HepG2 (cell line): ENCODE measurements around the gene FMO1. TPM values are rescaled to one million over a fixed set of nuclear protein-coding genes. Genes with fewer than 3 reads are reported as not detected.

Experiments used
- ATAC-seq: fragments of 200-7000 bp; cut with Tn5 transposase; 3 replicates; pipeline ENCODE4 v1.9.1; 2020; ENCODE audit warnings: mild to moderate bottlenecking, moderate library complexity
- BruUV-seq: library from RNA; stranded (reverse); fragments of 400-500 nt; replicated peaks from 2 replicates; lab custom pipeline; 2021; lab: Mats Ljungman, UMichigan
- CTCF ChIA-PET: fragments of 300-600 bp; formaldehyde crosslinking; extraction: SDS; loops from one replicate; lab custom pipeline; 2021; ENCODE audit warnings: low total read pairs, inconsistent platforms, low intra/inter-chr PET ratio; lab: Yijun Ruan, JAX
- POLR2A ChIA-PET: fragments of 350-600 bp; sonication (Branson Sonifier 250); formaldehyde crosslinking; loops from one replicate; lab custom pipeline; 2020; ENCODE audit warnings: antibody characterized with exemption, inconsistent platforms; lab: Yijun Ruan, JAX
- DNase-seq: peaks from one replicate; pipeline ENCODE4 v3.0.0-alpha.2; 2015; ENCODE audit warnings: low spot score
- FAIRE-seq: peaks from 3 replicates; lab custom pipeline; 2011; peaks lifted over from hg19 to GRCh38; lab: Jason Lieb, UNC
- H2AFZ ChIP-seq: one replicate; pipeline ENCODE4 v1.6.1; 2011; ENCODE audit warnings: low read length, inconsistent platforms
- H3K27ac ChIP-seq: fragments of 300-600 bp; 3 replicates; pipeline ENCODE4 v1.8.0; 2011; ENCODE audit warnings: mixed run types, mild to moderate bottlenecking, mixed read lengths, low read length, inconsistent platforms; ENCODE audit not compliant: insufficient read depth; ENCODE audit errors: extremely low read length
- H3K27me3 ChIP-seq, 2 experiments: fragments of 200-600 bp in 1 of 2; 2 replicates in 1 of 2; 3 replicates in 1 of 2; pipeline versions ENCODE4 v1.6.0 to v1.8.0; 2011; ENCODE audit warnings: low read length in 2 of 2, mild to moderate bottlenecking in 2 of 2, moderate library complexity in 2 of 2, inconsistent platforms in 1 of 2; ENCODE audit not compliant: insufficient read depth in 2 of 2, control insufficient read depth in 1 of 2
- H3K36me3 ChIP-seq, 2 experiments: fragments of 200-600 bp in 1 of 2; replicated peaks in 1 of 2; 2 replicates in 1 of 2; 3 replicates in 1 of 2; pipeline versions ENCODE4 v1.5.1 to v1.8.0; 2011; ENCODE audit warnings: low read length in 2 of 2, inconsistent platforms in 1 of 2; ENCODE audit not compliant: insufficient read depth in 2 of 2, control insufficient read depth in 1 of 2
- H3K4me1 ChIP-seq: 2 replicates; pipeline ENCODE4 v1.5.1; 2012; ENCODE audit warnings: low read length, inconsistent platforms; ENCODE audit not compliant: insufficient read depth
- H3K4me2 ChIP-seq: 2 replicates; pipeline ENCODE4 v1.6.0; 2011; ENCODE audit warnings: low read depth, low read length, inconsistent platforms
- H3K4me3 ChIP-seq, 3 experiments: fragments of 200-600 bp in 1 of 3; sonication (generic), shearing (Covaris generic) in 1 of 3; replicated peaks in 1 of 3; 2 replicates each; pipeline ENCODE4 v1.5.1; 2011 to 2016; ENCODE audit warnings: low read length in 3 of 3, inconsistent platforms in 2 of 3, low read depth in 2 of 3, mild to moderate bottlenecking in 2 of 3, control low read depth in 1 of 3, mixed read lengths in 1 of 3; ENCODE audit not compliant: insufficient read depth in 1 of 3
- H3K79me2 ChIP-seq: one replicate; pipeline ENCODE4 v1.6.1; 2011; ENCODE audit warnings: low read length, inconsistent platforms; ENCODE audit not compliant: insufficient read depth
- H3K9ac ChIP-seq: 2 replicates; pipeline ENCODE4 v1.6.0; 2011; ENCODE audit warnings: mild to moderate bottlenecking, low read depth, low read length, inconsistent platforms; ENCODE audit not compliant: insufficient read depth
- H3K9me3 ChIP-seq: 2 replicates; pipeline ENCODE4 v1.5.1; 2012; ENCODE audit warnings: mild to moderate bottlenecking, low read length
- H4K20me1 ChIP-seq: 2 replicates; pipeline ENCODE4 v1.6.0; 2011; ENCODE audit warnings: inconsistent platforms, mild to moderate bottlenecking, low read length, moderate library complexity; ENCODE audit not compliant: insufficient read depth
- AGO1 ChIP-seq: fragments of 200-400 bp; formaldehyde crosslinking; IDR thresholded peaks from 2 replicates; pipeline ENCODE4 v1.6.1; 2017; ENCODE audit warnings: mild to moderate bottlenecking, low read depth, low read length, moderate library complexity; ENCODE audit not compliant: poor library complexity, severe bottlenecking
- ARID3A ChIP-seq: IDR thresholded peaks from 2 replicates; pipeline ENCODE4 v1.6.1; 2012; ENCODE audit warnings: low read depth, low read length, improper control_type of control experiment
- ATF4 ChIP-seq, 2 experiments: fragments of 450-650 bp in 1 of 2; sonication (generic) in 1 of 2; formaldehyde crosslinking; IDR thresholded peaks; 2 replicates each; pipeline versions ENCODE4 v1.5.0 to v1.8.0; 2020 to 2022; ENCODE audit warnings: mild to moderate bottlenecking in 1 of 2, missing genetic modification reagents in 1 of 2
- GTF2F1 ChIP-seq: fragments of 150-350 bp; IDR thresholded peaks from 2 replicates; pipeline ENCODE4 v1.6.1; 2014; ENCODE audit warnings: low read length
- ZFYVE20 ChIP-seq: sonication (generic); formaldehyde crosslinking; IDR thresholded peaks from 2 replicates; pipeline ENCODE4 v1.8.0; 2023; ENCODE audit warnings: low read depth, mild to moderate bottlenecking, moderate library complexity, missing genetic modification reagents, borderline replicate concordance
- ZNF503 ChIP-seq: sonication (generic); formaldehyde crosslinking; IDR thresholded peaks from 2 replicates; pipeline ENCODE4 v1.4.0; 2020; ENCODE audit warnings: missing genetic modification reagents
- ZNF629 ChIP-seq: sonication (generic); formaldehyde crosslinking; conservative IDR thresholded peaks from 2 replicates; pipeline ENCODE4 v1.5.0; 2020; ENCODE audit warnings: missing genetic modification reagents
- ZNF691 ChIP-seq: sonication (generic); formaldehyde crosslinking; IDR thresholded peaks from 2 replicates; pipeline ENCODE4 v1.4.0; 2020; ENCODE audit warnings: missing genetic modification reagents, low read depth, mild to moderate bottlenecking, borderline replicate concordance
- WGBS: methylation state at CpG from one replicate; pipeline ENCODE4 v1.1.6; 2017; ENCODE audit warnings: low lambda C conversion rate; 5-methylcytosine and 5-hydroxymethylcytosine counted together
- in situ Hi-C: cut with HindIII; loops from 2 replicates; pipeline ENCODE4 v1.10.0; 2017; ENCODE audit warnings: low pct_unique_long_range_greater_than_20kb; ENCODE audit not compliant: extremely low pct_ligation_motif_present
- intact Hi-C: fragments of 100-400 bp; cut with micrococcal nuclease; formaldehyde crosslinking; loops from one replicate; pipeline ENCODE4 v1.10.0; 2022; ENCODE audit not compliant: unreplicated experiment
- polyA plus RNA-seq, 8 experiments: library from polyadenylated mRNA; depleted of rRNA in 3 of 8; stranded (reverse) in 7 of 8; unstranded in 1 of 8; fragments of >200 nt; fragmentation: Illumina TruSeq in 4 of 8; extraction: Trizol in 4 of 8; gene quantifications; 2 replicates each; pipeline versions ENCODE4 v1.2.1 to v1.2.3, GENCODE V29; 2011 to 2016; ENCODE audit warnings: low read depth in 4 of 8, missing spikeins in 1 of 8, mixed read lengths in 1 of 8; ENCODE audit not compliant: insufficient read depth in 1 of 8
- total RNA-seq, 5 experiments: library from RNA; depleted of rRNA; stranded (reverse); fragments of >200 nt; fragmentation: Illumina TruSeq; extraction: Trizol; gene quantifications; 2 replicates each; pipeline ENCODE4 v1.2.3, GENCODE V29; 2016; ENCODE audit warnings: low read depth in 1 of 5

The FMO1 gene
- total and polyA plus RNA-seq, 2 of the 13 experiments (the other 11 are each of a cell fraction or from before 2014, with no cell fraction given) = not detected

- H3K4me1 ChIP-seq = no peaks in the 10 kb centered on the region
- in situ Hi-C loops = no loop called here
- no peaks in the 10 kb centered on the region for H3K36me3 ChIP-seq
- DNase-seq (no peak), FAIRE-seq (no peak), ATAC-seq (no peak)
- TF ChIP-seq AGO1 = no peak
- no peak overlapping the region for H3K4me3 ChIP-seq
- intact Hi-C loops = no loop called here
- no peak overlapping the region for H3K4me2 ChIP-seq
- H3K9ac ChIP-seq = no peak overlapping the region
- no peaks in the 10 kb centered on the region for H3K27me3 ChIP-seq
- H3K9me3 ChIP-seq = no peaks in the 10 kb centered on the region
- 0% methylated on average over 2 of the region's 2 CpGs for WGBS
- H4K20me1 ChIP-seq = no peaks in the 10 kb centered on the region
- no peak overlapping the region for H2AFZ ChIP-seq
- BruUV-seq = no TSS peak
- no peak overlapping the region for H3K27ac ChIP-seq
- ChIA-PET CTCF (no interaction called here), POLR2A (no interaction called here)
- H3K79me2 ChIP-seq = no peaks in the 10 kb centered on the region
Observed at GRCh38 chr1:171265686-171266085, 17.4 kb downstream of the FMO1 start.

- no peak overlapping the region for H3K27ac ChIP-seq
- no peaks in the 10 kb centered on the region for H3K79me2 ChIP-seq
- no peak overlapping the region for H2AFZ ChIP-seq
- no peaks in the 10 kb centered on the region for H3K4me1 ChIP-seq
- intact Hi-C loops = no loop called here
- no peak overlapping the region for H3K4me3 ChIP-seq
- in situ Hi-C loops = no loop called here
- BruUV-seq = no TSS peak
- FAIRE-seq = no peak
- no peaks in the 10 kb centered on the region for H4K20me1 ChIP-seq
- ChIA-PET CTCF (no interaction called here), POLR2A (no interaction called here)
- DNase-seq = no peak
- H3K36me3 ChIP-seq = no peaks in the 10 kb centered on the region
- H3K9me3 ChIP-seq = no peaks in the 10 kb centered on the region
- ATAC-seq = no peak
- no peak overlapping the region for H3K9ac ChIP-seq
- H3K27me3 ChIP-seq = no peaks in the 10 kb centered on the region
- 30% methylated on average over 4 of the region's 4 CpGs for WGBS
- H3K4me2 ChIP-seq = no peak overlapping the region
- no peak for TF ChIP-seq ZFYVE20 (CRISPR knock-in tag)
- no peak for TF ChIP-seq ZNF503 (CRISPR knock-in tag)
- TF ChIP-seq ZNF629 (CRISPR knock-in tag) = no peak
- no peak for TF ChIP-seq ZNF691
- no peak for TF ChIP-seq GTF2F1
- no peak for TF ChIP-seq ARID3A
- no peak for TF ChIP-seq ATF4 (CRISPR knock-in tag; IDR thresholded peaks at IDR 0.05)
Observed at GRCh38 chr1:171266930-171267329, 18.6 kb downstream of the FMO1 start.
